GM19324 (cell line): Measurements from ENCODE around the gene RRP1.

Source experiments
- ATAC-seq: cut with Tn5 transposase; IDR thresholded peaks from one replicate; pipeline ENCODE4 v1.9.1; 2021; ENCODE audit warnings: mild to moderate bottlenecking, moderate library complexity; ENCODE audit not compliant: unreplicated experiment, low FRiP score

Gene RRP1

GRCh38 chr21:43789276-43790009 is at the start of gene RRP1:
RRP1 (plus strand) TSS chr21:43789577; CDS start chr21:43789630, 53 bp downstream.
- ATAC-seq, result peak; percentile 90

GRCh38 chr21:43739621-43740435 is 49.5 kb upstream of the RRP1 start:
- no peak for ATAC-seq

GRCh38 chr21:43740497-43741156 is 48.8 kb upstream of the RRP1 start:
- ATAC-seq, result no peak

GRCh38 chr21:43741423-43742096 is 47.8 kb upstream of the RRP1 start:
- no peak for ATAC-seq

- ATAC-seq, result no peak
Measured at GRCh38 chr21:43743947-43744346, 45.4 kb upstream of the RRP1 start.

GRCh38 chr21:43744725-43745124 is 44.7 kb upstream of the RRP1 start:
- ATAC-seq, result no peak

- ATAC-seq, result no peak
Measured at GRCh38 chr21:43745772-43746517, 43.4 kb upstream of the RRP1 start.

GRCh38 chr21:43748622-43749021 is 40.8 kb upstream of the RRP1 start:
- ATAC-seq, result no peak

- ATAC-seq, result no peak
Measured at GRCh38 chr21:43749651-43750262, 39.6 kb upstream of the RRP1 start.

GRCh38 chr21:43750339-43751033 is 38.9 kb upstream of the RRP1 start:
- no peak for ATAC-seq

- ATAC-seq, result no peak
Measured at GRCh38 chr21:43751955-43752591, 37.3 kb upstream of the RRP1 start.

- ATAC-seq, result no peak
Measured at GRCh38 chr21:43752758-43753438, 36.5 kb upstream of the RRP1 start.

GRCh38 chr21:43753439-43753799 is 36.0 kb upstream of the RRP1 start:
- ATAC-seq, result no peak

- ATAC-seq, result no peak
Measured at GRCh38 chr21:43754948-43755781, 34.2 kb upstream of the RRP1 start.

- ATAC-seq, result no peak
Measured at GRCh38 chr21:43755820-43756594, 33.4 kb upstream of the RRP1 start.

GRCh38 chr21:43757601-43758000 is 31.8 kb upstream of the RRP1 start:
- ATAC-seq, result no peak
